PC-9 (cell line): ENCODE data around the gene FGF1. TPM values are rescaled to one million over a fixed set of nuclear protein-coding genes. Genes with fewer than 3 reads are reported as not detected.

Experiments
- BruUV-seq: library from RNA; stranded (reverse); fragments of 400-500 nt; replicated peaks from 2 replicates; lab custom pipeline; 2021; lab: Mats Ljungman, UMichigan
- CTCF ChIA-PET: fragments of 300-600 bp; sonication (Branson Sonifier 250); formaldehyde crosslinking; loops from one replicate; lab custom pipeline; 2022; ENCODE audit warnings: antibody characterized with exemption; lab: Charles Lee
- POLR2A ChIA-PET: fragments of 300-600 bp; sonication (Branson Sonifier 250); formaldehyde crosslinking; loops from one replicate; lab custom pipeline; 2022; ENCODE audit warnings: antibody characterized with exemption; ENCODE audit not compliant: unreplicated experiment; lab: Charles Lee
- DNase-seq, 2 experiments: peaks; one replicate each; pipeline versions ENCODE4 v3.0.0 to v3.0.0-alpha.2; 2015 to 2022; ENCODE audit warnings: mixed read lengths in 1 of 2
- H2AFZ ChIP-seq: fragments of 200-600 bp; sonication (generic); 2 replicates; pipeline ENCODE4 v1.8.1; 2017; ENCODE audit warnings: antibody characterized with exemption
- H3F3A ChIP-seq: fragments of 200-600 bp; sonication (generic); 2 replicates; pipeline ENCODE4 v1.8.1; 2017; ENCODE audit warnings: antibody characterized with exemption, mild to moderate bottlenecking, low read depth; ENCODE audit not compliant: insufficient read depth
- H3K27ac ChIP-seq: fragments of 200-600 bp; sonication (generic); 2 replicates; pipeline ENCODE4 v1.6.1; 2016; ENCODE audit warnings: mixed run types
- H3K27me3 ChIP-seq: fragments of 200-600 bp; sonication (generic); 2 replicates; pipeline ENCODE4 v1.6.1; 2016; ENCODE audit warnings: low read depth, mixed run types; ENCODE audit not compliant: insufficient read depth
- H3K36me3 ChIP-seq: fragments of 200-600 bp; sonication (generic); 2 replicates; pipeline ENCODE4 v1.6.1; 2016; ENCODE audit warnings: low read depth, mixed run types
- H3K4me1 ChIP-seq: fragments of 200-600 bp; sonication (generic); replicated peaks from 2 replicates; pipeline ENCODE4 v1.6.1; 2016; ENCODE audit warnings: mixed run types; ENCODE audit not compliant: insufficient read depth
- H3K4me2 ChIP-seq: fragments of 200-600 bp; sonication (generic); 2 replicates; pipeline ENCODE4 v1.6.1; 2017; ENCODE audit warnings: mixed run types
- H3K4me3 ChIP-seq: fragments of 200-600 bp; sonication (generic); 2 replicates; pipeline ENCODE4 v1.6.1; 2016; ENCODE audit warnings: mixed run types
- H3K79me2 ChIP-seq: fragments of 200-600 bp; sonication (generic); 2 replicates; pipeline ENCODE4 v1.6.1; 2017; ENCODE audit warnings: low read depth, mixed run types
- H3K9me2 ChIP-seq: fragments of 200-600 bp; sonication (generic); 2 replicates; pipeline ENCODE4 v1.8.1; 2017; ENCODE audit warnings: mild to moderate bottlenecking; ENCODE audit not compliant: insufficient read depth
- H3K9me3 ChIP-seq: fragments of 200-600 bp; sonication (generic); 2 replicates; pipeline ENCODE4 v1.8.1; 2016; ENCODE audit warnings: low read depth; ENCODE audit not compliant: insufficient read depth
- H4K20me1 ChIP-seq: fragments of 200-600 bp; sonication (generic); 2 replicates; pipeline ENCODE4 v1.8.1; 2017; ENCODE audit not compliant: insufficient read depth
- CTCF ChIP-seq: fragments of 200-600 bp; sonication (generic); conservative IDR thresholded peaks from 2 replicates; pipeline ENCODE4 v1.6.1; 2017; ENCODE audit warnings: mixed run types, antibody characterized with exemption, mild to moderate bottlenecking, moderate library complexity
- EZH2 ChIP-seq: fragments of 200-600 bp; sonication (generic); IDR thresholded peaks from 2 replicates; pipeline ENCODE4 v1.8.0; 2017; ENCODE audit warnings: antibody characterized with exemption, low read depth
- intact Hi-C: fragments of 100-400 bp; cut with micrococcal nuclease; formaldehyde crosslinking; loops from one replicate; pipeline ENCODE4 v1.10.0; 2022; ENCODE audit not compliant: unreplicated experiment
- total RNA-seq: library from RNA; stranded (reverse); gene quantifications from 2 replicates; pipeline ENCODE4 v1.2.3, GENCODE V29; 2021

The FGF1 gene
- total RNA-seq, 1 experiment from 2014 or later: 0.44 TPM

DNA sequence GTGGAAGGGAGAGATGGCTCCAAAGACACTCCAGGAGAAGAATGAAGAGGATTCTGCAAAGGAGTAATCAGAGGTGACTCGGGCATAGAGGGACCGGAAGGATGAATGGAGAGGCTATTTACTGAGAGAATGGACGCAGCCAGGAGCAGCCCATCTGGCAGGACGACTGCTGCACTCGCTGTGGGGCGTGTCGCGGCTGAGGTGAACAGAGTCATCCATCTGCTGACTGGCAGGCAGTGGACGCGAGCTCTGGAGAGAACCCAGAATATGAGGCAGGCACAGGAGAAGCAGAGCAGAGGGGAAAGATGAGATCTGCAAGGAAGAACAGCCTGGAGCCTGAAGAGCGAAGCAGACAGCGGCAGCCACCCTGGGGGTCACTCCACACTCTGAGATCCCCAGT, 16.4 kb downstream of the FGF1 start:
- intact Hi-C loops: no loop called here
- DNase-seq: no peak
- CTCF ChIA-PET: interaction anchor here (0.5 kb wide), 1 partner anchor 47 kb away, joined by 3 read pairs; no protein-coding TSS in a partner anchor
- TF ChIP-seq CTCF: no peak
- TF ChIP-seq EZH2: no peak
- Histone ChIP-seq H3K79me2 (no peaks in the 10 kb centered on the region), H3K4me3 (no peak overlapping the region), H3K27me3 (no peaks in the 10 kb centered on the region), H3F3A (peaks cover 8% of the 10 kb centered on the region; the same call in 1 of the 2 replicates), H3K27ac (no peak overlapping the region), H2AFZ (no peak overlapping the region), H3K9me3 (no peaks in the 10 kb centered on the region), H3K9me2 (no peaks in the 10 kb centered on the region), H3K4me1 (peaks cover 22% of the 10 kb centered on the region), H3K36me3 (no peaks in the 10 kb centered on the region), H4K20me1 (no peaks in the 10 kb centered on the region), H3K4me2 (no peak overlapping the region)
- POLR2A ChIA-PET: no interaction called here
- BruUV-seq: no TSS peak

GRCh38 chr5:142668336-142668735, 17.6 kb downstream of the FGF1 start:
- Histone ChIP-seq H3K36me3 (no peaks in the 10 kb centered on the region), H3K79me2 (no peaks in the 10 kb centered on the region), H3K4me1 (peaks cover 15% of the 10 kb centered on the region), H3K4me3 (no peak overlapping the region), H3K27me3 (no peaks in the 10 kb centered on the region), H3K4me2 (no peak overlapping the region), H3K9me2 (no peaks in the 10 kb centered on the region), H4K20me1 (no peaks in the 10 kb centered on the region), H3K27ac (no peak overlapping the region), H3K9me3 (no peaks in the 10 kb centered on the region), H2AFZ (no peak overlapping the region), H3F3A (peaks cover 8% of the 10 kb centered on the region; the same call in 1 of the 2 replicates)
- intact Hi-C loops: no loop called here
- TF ChIP-seq EZH2 (no peak), CTCF (no peak)
- POLR2A ChIA-PET: interaction anchor here (0.6 kb wide), 1 partner anchor 20 kb away, joined by 3 read pairs; no protein-coding TSS in a partner anchor
- DNase-seq: no peak
- CTCF ChIA-PET: interaction anchor here (0.7 to 1.0 kb wide), 2 partner anchors 8 to 13 kb away, joined by 3 to 4 read pairs; no protein-coding TSS in a partner anchor
- no TSS peak for BruUV-seq

DNA sequence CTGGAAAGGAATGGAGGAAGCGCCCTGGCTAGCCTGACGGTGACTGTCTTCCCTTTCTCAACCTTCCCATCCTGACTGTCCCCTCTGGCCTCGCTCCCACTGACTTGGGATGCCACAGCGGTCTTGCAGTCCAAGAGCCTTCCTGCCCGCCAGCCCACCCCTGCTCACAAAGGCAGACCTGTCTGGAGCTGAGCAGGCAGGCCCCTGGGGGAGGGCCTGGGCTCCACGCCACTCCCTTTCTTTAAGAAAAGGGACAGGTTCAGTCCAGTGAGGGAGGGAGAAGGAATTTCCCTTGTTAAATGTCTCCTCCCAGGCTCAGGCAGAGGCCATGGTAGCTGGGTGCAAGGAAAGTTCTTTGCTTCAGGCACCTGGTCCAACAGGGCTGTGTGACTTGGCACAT, 18.1 kb downstream of the FGF1 start:
- H3K79me2 ChIP-seq: no peaks in the 10 kb centered on the region
- DNase-seq: no peak
- H3F3A ChIP-seq: peaks cover 8% of the 10 kb centered on the region; the same call in 1 of the 2 replicates
- CTCF ChIA-PET: interaction anchor here (1.0 kb wide), 1 partner anchor 12 kb away, joined by 4 read pairs; no protein-coding TSS in a partner anchor
- H3K36me3 ChIP-seq: no peaks in the 10 kb centered on the region
- POLR2A ChIA-PET: no interaction called here
- no peak overlapping the region for H3K4me3 ChIP-seq
- H3K9me3 ChIP-seq: no peaks in the 10 kb centered on the region
- H3K4me2 ChIP-seq: no peak overlapping the region
- no peak overlapping the region for H3K27ac ChIP-seq
- no peaks in the 10 kb centered on the region for H3K27me3 ChIP-seq
- intact Hi-C loops: no loop called here
- no peaks in the 10 kb centered on the region for H4K20me1 ChIP-seq
- H3K9me2 ChIP-seq: no peaks in the 10 kb centered on the region
- no peak for TF ChIP-seq CTCF
- no peak for TF ChIP-seq EZH2
- no TSS peak for BruUV-seq
- H3K4me1 ChIP-seq: peaks cover 15% of the 10 kb centered on the region
- H2AFZ ChIP-seq: no peak overlapping the region
